ENCODE results near the gene TFPI.

The TFPI gene

GRCh38 chr2:187419808-187420207, 134.4 kb downstream of the TFPI start:
- DNase-seq (ENCODE audit: low read depth), result no peak
- TF ChIP-seq, protein P1, sequence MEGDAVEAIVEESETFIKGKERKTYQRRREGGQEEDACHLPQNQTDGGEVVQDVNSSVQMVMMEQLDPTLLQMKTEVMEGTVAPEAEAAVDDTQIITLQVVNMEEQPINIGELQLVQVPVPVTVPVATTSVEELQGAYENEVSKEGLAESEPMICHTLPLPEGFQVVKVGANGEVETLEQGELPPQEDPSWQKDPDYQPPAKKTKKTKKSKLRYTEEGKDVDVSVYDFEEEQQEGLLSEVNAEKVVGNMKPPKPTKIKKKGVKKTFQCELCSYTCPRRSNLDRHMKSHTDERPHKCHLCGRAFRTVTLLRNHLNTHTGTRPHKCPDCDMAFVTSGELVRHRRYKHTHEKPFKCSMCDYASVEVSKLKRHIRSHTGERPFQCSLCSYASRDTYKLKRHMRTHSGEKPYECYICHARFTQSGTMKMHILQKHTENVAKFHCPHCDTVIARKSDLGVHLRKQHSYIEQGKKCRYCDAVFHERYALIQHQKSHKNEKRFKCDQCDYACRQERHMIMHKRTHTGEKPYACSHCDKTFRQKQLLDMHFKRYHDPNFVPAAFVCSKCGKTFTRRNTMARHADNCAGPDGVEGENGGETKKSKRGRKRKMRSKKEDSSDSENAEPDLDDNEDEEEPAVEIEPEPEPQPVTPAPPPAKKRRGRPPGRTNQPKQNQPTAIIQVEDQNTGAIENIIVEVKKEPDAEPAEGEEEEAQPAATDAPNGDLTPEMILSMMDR (IDR thresholded peaks at IDR 0.05; ENCODE audit: control insufficient read depth, insufficient read depth, low read depth, low read length, missing control alignments), result no peak

DNA sequence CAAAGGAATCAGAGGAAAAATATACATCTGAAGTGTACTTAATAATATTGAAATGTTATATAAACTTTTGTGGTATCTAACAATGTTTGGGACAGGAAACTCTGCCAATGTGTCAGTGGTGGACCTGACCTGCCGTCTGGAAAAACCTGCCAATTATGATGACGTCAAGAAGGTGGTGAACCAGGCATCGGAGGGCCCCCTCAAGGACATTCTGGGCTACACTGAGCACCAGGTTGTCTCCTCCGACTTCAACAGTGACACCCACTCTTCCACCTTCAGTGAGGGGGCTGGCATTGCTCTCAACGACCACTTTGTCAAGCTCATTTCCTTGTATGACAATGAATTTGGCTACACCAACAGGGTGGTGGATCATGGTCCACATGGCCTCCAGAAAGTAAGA, 138.8 kb downstream of the TFPI start:
- DNase-seq (ENCODE audit: low read depth), result no peak
- TF ChIP-seq, protein P1 (IDR thresholded peaks at IDR 0.05; ENCODE audit: control insufficient read depth, insufficient read depth, low read depth, low read length, missing control alignments), result no peak
- H3K4me3 ChIP-seq (ENCODE audit: control insufficient read depth, low read depth, low read length), result no peak overlapping the region

More at GRCh38 chr2:187419808-187420207, 134.4 kb downstream of the TFPI start:
- no peak overlapping the region for H3K4me3 ChIP-seq (ENCODE audit: control insufficient read depth, low read depth, low read length)

All from AG09309 (cell line).